ENCODE measurements around the gene ADRB1.

ADRB1 gene

DNA sequence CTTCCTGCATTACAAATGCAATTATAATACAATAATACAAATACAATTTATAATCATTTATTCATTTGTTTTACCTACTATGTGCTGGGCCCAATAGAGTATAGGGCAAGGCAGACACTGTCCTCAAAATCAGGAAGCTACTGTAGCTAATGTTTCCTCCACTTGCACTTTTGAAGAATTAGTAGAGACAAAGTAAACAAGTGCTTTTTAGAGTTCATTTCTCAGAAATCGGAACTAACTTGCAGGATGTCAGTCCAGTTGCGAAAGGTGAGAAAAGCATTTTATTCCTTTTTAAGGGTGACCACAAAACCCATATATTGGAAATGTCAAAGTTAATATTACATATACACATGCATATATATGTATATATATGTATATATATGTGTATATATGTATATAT lies 14.2 kb downstream of the ADRB1 start:
- no peak for DNase-seq (ENCODE audit: low read depth in 2 of 2)

DNA sequence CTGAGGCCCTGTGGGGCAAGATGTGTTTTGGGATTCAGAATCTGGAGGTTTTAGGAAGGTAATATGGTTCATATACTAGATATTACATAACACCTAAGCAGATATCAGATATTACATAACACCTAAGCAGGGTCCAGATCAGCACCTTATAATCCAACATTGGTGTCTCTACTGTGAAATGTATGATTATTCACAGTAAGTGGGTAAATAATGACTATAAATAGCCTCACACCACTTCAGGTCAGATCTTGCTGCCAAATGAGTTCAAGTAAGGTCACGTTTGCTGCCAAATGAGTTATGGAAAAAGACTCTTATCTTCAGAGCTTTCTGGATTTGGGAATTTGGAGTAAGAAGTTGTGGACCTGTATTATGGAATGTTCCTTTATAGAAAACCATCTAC lies 14.6 kb downstream of the ADRB1 start:
- no peak for DNase-seq (ENCODE audit: low read depth in 2 of 2)

DNA sequence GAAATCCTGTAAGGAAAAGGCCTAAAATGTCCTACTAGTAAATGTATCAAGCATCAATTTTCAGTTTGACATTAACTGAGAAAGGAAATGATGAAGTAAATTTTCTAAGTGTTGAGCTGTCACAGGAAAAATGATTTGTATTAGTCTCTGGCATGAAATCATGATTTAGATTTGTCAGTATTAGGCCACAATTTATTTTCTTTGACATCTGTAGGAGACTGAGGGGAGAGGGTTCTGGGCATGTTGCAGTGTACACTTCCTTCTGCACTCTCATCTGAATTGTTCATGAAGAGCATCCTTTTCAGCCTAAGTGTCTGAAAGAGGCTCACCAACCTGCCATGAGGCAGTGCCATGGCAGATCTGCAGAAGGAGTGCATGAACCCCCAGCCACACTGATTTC lies 15.9 kb downstream of the ADRB1 start:
- DNase-seq (ENCODE audit: low read depth in 2 of 2) = no peak

DNA sequence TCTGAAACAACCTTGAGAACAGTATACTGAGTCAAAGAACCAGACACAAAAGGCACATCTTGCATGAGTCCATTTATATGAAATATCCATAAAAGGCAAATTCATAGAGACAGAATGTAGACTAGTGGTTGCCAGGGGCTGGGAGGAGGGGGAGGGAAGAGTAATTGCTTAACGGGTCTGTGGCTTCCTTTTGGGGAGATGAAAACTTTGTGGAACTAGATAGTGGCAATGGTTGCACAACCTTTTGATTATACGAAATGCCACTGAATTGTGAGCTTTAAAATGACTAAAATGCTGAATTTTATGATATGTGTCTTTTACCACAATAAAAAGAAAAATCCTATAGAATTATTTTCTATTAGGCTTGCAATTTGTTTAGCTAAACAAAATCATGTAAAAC lies 16.8 kb downstream of the ADRB1 start:
- no peak for DNase-seq (ENCODE audit: low read depth in 2 of 2)

DNA sequence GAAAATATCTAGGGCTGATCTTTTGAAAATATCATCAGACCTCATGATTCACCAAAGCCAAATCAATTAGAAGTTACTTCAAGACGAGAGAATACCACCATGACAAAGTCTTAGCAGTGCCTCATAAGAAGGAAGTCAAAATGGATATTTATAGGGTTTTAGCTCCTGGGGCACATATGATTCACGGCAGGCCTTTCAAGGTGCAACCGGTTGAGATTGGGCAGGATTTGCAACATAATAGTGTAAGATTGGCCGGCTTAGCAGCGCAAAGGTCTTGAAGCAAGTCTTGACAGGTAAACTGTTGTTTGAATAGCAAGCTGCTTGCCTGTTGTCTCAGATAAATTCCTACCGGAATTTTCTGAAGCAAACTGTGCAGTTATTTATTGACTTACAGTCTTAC lies 17.5 kb downstream of the ADRB1 start:
- no peak for DNase-seq (ENCODE audit: low read depth in 2 of 2)

DNA sequence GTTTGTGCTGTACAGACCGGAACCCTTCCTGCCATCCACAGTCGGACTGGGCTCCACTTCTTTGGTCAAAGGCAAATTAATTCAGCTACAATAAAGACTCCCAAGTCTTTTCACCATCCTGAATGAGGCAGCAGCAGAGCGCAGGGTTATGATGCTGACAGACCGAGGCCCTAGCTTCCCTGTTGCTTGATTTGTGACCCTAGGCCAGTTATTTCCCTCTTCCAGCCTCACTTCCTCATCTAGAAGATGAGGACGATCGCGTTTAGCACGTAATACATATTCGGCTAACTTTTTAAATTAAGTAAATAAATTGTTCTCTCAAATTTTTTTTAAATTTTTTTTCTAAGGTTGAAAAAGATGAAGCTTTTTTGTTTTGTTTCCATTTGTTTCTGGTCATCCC lies 18.1 kb downstream of the ADRB1 start:
- DNase-seq (ENCODE audit: low read depth in 2 of 2) = no peak

DNA sequence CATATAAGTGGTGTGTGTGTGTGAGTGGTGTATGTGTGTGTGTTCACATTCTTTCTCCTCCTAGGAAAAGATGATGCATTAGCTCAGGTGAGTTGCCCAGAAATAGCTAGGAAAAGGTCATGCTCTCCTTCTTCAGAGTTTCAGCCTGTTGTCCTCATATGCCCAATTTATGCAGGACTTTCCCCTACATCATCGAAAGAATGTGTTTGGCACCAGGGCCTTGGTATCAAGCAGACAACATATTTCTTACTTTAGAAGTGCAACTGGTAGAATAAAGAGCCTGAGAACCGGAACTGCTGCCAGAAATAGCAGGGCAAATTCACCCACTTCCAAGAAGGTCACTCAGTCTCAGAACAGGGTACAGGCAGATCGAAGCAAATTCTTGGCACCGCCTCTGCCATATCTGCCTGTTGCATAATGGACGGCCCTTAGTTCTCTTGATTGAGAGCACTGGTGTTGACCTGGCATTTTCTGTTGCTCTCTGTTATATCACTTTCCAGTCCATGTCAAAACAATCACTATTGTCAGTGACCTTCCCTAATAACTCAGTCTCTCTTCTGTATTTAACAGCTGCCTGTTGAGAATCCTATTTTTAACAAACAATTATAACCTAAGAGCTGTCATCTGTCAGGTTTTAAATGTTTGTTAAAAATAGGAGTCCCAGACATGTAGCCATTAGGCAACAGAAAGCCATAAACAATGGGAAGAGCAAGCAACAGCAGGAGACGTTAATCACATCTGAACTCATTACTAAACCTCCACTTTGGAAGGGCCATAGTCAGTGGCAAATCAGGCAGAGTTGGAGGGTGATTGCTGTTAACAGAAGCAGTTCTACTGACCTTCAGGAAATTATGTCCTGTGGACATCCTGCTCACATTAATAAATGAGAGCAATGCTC lies 20.7 kb downstream of the ADRB1 start:
- no peak for DNase-seq (ENCODE audit: low read depth in 2 of 2)

DNA sequence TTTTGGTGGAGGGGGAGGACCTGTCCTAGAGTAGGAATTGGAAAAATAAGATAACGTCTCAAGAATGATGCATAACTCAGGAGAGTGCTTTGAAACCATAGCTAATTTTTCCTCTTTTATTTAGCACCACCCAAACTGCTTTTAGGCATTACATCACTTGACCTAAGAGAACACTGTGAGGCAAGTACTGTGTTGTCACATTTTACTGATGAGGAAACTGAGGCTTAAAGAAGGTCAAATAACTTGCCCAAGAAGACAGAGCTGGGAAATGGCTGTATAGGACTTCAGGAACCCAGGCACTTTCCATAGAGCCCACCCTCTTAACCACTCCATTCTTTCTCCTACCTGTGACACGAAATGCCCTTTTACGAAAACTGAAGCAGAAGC lies 21.4 kb downstream of the ADRB1 start:
- DNase-seq (ENCODE audit: low read depth in 2 of 2) = no peak

DNA sequence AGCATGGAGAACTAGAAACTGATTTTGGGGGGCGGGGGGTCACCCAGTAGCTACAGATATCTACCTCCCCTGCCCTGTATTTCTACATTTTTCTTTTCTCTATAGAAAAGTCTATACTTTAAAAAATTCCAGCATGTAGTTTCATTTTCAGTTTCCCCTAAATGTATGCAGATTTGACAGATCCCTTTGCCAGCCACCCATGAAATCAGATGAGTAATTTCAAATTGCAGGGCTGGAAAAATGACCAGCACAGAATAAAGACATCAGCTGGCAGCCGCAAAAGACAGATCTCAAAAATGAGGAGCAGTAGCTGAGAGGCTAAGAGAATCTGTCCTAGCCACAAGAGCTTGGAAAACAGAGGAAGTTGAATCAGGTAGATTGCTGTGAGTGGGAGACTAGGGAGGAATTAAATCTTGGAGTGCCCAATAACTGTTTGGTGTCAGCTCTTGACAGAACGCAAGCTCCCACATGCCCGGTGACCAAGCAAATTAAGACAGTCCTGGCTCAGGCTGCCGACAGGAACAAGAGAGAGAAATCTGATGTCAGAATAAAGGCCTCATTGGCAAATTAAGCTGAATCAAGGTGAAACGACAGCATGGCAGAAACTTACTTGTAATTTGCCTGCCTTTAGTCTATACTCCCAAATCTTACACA lies 24.5 kb downstream of the ADRB1 start:
- no peak for DNase-seq (ENCODE audit: low read depth in 2 of 2)

DNA sequence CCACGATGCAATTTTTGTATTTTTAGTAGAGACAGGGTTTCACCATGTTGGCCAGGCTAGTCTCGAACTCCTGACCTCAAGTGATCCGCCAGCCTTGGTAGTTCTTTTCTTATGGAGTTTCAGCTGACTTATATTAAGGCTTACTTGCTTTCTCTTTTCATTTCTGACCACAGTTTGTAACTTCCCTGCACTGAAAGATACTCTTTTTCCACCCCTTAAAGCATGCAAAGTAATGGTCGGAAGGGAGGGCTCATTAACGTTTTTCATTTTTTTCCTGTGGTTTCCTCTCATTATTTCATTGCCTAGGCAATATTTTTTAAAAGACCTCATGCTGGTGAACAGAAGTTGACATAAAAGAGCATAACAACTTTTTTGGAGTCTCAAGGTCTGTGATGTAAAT lies 27.0 kb downstream of the ADRB1 start:
- DNase-seq (ENCODE audit: low read depth in 2 of 2) = no peak

DNA sequence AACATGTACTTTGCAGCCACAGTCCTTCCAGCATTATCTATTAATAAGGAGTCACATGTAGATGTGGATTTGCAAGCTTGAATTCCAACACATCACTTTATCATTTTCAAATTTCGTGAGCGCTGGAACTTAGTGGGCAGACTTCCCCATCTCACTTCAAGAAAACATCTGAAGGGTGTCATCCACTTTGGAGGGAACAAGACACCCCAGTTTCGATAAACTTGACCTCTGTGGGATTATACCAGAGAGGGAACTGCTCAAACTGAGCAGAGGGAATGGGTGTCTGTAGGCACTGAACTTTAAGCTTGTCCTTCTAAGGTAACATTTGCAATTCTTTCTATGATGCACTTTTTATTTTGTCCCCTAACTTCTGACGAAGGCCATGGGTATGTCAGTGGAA lies 27.5 kb downstream of the ADRB1 start:
- no peak for DNase-seq (ENCODE audit: low read depth in 2 of 2)

DNA sequence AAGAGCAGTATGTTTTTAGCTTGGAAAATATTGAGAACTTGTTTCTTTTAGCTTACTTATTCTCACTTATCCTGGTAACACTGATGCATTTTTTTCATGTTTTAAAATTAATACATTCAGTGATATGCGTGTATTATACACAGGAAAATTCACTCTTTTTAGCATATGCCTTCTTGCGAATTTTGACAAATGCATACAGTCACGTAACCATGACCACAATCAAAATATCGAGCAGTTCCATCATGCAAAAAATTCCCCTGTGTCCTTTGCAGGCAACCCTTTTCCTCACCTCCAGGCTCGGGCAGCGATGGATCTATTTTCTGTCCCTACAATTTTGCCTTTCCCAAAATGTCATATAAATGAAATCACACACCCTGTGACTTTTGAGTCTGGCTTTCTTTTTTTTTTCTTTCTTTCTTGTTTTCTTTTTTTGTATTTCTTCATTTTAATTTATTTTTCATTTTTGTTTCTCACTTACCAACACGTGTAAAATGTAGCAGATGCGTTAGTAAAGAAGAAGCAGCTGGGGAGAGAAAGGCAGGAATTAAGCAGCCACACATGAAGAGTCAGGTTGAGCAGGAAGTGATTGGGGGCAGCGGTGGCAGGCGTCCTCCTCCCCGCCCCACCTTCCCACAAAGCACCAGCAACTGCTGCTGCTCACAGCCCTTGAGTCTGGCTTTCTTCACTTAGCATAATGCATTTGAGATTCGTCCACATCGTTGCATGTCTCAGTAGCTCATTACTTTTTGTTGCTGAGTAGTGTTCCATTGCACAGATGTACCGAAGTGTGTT lies 29.9 kb downstream of the ADRB1 start:
- DNase-seq (ENCODE audit: low read depth in 2 of 2) = no peak

DNA sequence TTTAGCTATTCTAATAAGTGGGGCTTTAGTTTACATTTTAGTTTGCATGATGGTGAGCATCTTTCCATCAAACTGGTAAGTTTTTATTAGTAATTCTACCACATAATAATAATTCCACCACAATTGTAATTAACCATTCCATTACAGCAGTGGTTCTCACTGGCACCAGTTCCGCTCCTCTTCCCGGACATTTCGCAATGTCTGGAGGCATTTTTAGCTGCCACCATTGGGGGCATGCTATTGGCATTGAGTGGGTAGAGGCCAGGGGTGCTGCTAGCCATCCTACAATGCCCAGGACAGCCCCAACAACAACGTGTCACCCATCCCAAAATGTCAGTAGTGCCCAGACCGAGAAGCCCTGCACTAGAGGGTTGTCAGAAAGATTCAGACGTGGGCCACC lies 31.4 kb downstream of the ADRB1 start:
- DNase-seq (ENCODE audit: low read depth in 2 of 2) = no peak

DNA sequence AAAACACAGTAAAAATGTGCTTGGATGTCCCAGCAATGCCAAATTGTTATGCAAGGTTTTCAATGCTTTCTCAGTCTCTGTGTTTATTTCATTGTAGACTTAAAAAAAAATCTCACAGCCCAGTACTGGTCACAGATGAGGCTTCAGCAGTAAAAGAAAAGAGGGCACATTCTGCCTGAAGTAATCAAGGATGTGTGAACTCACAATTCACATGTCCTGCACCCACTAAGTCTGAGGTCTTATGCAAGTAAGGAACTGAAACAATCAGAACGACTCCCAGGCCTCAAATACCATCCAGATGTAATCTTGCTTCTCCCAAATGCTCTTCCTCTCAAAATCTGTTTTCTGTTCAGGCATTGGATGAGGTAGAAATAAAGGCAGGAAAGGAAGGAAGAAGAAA lies 33.7 kb downstream of the ADRB1 start:
- no peak for DNase-seq (ENCODE audit: low read depth in 2 of 2)

DNA sequence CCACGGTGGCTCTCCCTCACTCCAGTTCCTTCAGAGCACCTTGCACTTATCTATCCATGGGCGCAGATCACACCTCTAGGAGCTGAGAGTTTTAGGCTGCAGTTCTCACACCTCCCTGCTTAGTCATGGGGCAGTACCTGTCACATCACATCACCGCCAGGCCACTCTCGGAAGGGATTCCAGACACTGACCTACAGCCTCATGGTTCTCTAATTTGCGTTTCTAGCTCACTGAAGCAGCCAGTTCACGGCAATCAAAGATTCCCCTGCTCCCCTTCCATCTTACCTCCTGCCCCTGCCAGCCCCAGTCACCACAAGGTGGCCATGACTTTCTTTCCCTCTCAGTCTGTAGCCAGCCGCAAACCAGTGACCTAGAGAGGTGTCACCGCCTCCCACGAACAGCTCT lies 34.2 kb downstream of the ADRB1 start:
- no peak for DNase-seq (ENCODE audit: low read depth in 2 of 2)

DNA sequence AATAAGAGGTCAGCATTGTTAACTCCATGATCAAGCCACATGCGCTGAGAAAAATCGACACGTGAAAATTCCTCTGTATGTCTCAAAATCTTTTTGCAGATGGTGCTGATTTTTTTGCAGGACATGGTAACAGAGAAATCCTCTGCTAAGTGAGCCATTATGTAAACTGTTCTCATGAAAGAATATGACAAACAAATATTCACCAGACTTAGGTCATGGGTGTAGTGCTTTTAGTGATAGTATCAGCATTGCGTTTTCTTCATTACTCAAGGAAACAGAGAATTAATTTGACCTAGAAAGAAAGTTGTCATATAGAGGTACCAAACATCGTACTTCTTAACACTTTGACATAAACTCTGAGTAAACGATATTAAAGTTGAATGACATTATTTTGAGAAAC lies 34.7 kb downstream of the ADRB1 start:
- no peak for DNase-seq (ENCODE audit: low read depth in 2 of 2)

DNA sequence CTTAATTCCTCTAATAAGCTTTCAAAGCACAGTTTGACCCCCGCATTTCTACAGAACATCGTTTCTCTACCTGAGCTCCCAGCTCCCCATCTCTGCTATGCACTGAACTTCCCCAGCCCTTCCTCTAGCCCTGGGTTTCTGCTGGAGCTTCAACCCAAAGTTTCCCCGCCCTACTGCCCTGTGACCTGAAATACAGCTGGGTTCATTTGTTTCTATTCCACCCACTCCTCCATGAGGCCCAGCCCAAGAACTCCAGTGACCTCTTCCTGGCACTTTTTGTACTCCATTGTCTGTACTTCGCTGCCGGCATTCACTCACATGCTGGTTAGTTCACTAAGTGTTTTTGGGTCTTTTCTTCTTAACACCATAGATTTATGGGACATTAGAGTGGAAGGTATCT lies 35.8 kb downstream of the ADRB1 start:
- no peak for DNase-seq (ENCODE audit: low read depth in 2 of 2)

DNA sequence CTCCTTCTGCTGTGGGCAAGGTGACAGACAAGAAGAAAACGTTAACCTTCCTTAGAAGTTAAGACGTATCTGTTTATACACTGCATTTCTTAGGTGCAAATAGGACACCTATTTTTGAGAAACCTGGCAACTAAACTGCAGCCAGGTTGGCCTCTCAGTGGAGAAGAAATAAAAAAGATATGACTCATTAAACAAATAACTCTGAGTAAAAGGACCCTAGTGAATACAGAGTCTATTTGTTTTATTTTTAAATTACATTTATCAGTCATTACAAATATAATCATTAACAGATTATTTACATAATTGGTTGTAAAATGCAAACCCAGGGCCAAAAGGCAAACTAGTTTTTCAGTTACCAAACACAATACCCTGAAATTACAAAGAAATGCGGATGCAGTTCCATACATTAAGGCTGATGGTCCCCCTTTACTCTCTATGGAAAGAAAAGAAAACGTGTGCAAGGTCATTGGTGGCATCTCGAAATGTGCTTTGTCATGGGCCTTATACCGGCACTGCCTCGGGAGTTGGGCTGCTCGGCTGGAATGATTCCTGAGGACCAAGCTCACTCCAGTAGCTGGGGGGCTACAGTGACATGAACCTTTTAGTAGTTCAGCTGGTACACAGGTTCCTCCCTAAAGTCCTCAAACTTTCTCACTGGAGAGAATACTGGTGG lies 38.4 kb downstream of the ADRB1 start:
- no peak for DNase-seq (ENCODE audit: low read depth in 2 of 2)

DNA sequence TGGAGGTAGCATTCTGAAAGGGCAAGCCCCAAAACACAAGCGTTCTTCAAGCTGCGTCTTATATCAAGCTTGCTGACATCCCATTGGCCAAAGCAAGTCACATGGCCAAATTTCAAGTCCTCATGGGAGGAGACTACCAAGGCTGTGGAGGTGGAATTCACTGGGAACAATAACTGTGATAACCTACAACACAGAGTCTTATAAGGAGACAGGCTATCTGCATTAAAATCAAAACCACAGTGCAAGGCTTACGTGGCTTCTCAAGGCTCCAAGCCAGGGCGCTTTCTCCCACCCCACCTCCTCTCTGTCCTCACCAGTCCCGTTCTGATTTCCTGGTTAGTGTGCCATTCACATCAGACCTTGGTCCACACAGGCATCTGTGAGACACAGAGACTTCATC lies 39.4 kb downstream of the ADRB1 start:
- DNase-seq (ENCODE audit: low read depth in 2 of 2) = no peak

DNA sequence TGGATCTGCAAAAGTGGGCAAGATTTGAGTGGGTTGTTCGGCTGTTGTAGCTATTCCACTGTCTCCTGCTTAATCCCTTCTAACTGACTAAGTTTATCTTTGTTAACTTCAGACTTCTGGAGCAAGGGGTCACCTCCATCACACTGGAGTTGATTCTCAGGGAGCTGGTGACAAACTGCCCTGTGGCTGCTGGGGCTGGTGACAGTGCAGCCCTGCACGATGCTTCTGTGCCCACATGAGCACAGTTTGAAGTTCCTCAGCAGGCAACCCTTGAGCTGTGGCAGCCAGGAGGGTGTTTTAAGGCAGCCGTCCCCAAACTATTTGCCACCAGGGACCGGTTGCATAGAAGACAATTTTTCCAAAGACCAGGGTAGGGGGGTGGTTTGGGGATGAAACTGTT lies 40.5 kb downstream of the ADRB1 start:
- DNase-seq (ENCODE audit: low read depth in 2 of 2) = no peak

DNA sequence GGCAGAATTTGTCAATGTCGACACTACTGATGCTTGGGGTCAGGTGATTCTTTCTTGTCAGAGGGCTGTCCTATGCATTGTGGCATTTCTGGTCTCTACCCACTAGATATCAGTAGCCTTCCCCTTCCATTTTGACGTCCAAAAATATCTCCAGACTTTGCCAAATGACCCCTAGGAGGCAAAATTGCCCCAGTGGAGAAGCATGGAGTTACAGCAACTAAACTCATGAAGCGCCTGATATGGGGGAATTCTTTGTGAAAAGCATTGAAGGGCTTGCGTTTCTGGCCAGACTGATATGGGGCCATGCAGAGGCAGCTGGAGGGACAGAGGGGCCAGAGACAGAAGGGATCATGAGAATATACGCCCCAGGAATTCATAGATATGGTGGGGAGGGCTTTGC lies 43.6 kb downstream of the ADRB1 start:
- DNase-seq (ENCODE audit: low read depth in 2 of 2) = no peak

DNA sequence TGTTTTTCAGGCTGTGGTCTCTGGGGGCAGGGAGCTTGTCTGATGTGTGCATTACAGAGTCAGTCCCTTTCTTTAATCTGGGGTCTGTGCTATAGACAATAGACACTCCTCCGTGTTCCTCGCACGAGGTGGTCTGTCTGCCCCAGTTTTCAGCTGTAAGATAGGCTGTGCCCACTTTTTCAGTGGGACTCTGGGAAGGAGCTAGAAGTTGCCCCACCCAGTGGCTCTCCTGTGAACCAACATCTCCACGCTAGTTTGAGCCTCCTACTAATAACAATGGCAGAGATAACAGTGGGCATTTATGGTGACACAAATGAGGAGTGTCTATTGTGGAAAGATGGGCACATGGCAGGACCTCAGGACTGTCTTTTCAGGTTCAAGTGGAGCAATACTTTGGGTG lies 44.0 kb downstream of the ADRB1 start:
- DNase-seq (ENCODE audit: low read depth in 2 of 2) = no peak

All from stimulated activated CD4-positive, alpha-beta T cell treated with anti-CD3 and anti-CD28 coated beads, Interleukin-15, amount 100 ng/mL, for 48 hours (primary cell).